ENCODE results near the gene NCOA7.

- no peak for TF ChIP-seq POLR2A (IDR thresholded peaks at IDR 0.05; ENCODE audit: low read depth, low read length)
- no peak for TF ChIP-seq SPI1 (IDR thresholded peaks at IDR 0.05; ENCODE audit: low read depth, low read length)
- TF ChIP-seq POLR2AphosphoS5 (IDR thresholded peaks at IDR 0.05; ENCODE audit: low read depth, low read length): no peak
Measured at GRCh38 chr6:125869427-125869826, 78.7 kb downstream of the NCOA7 start.

Measured in GM12891 (cell line).